ENCODE data around the gene STXBP4.

STXBP4 gene

GRCh38 chr17:55124730-55125360, 156.3 kb downstream of the STXBP4 start:
- H3K36me3 ChIP-seq (replicated peaks; ENCODE audit: insufficient read depth, low read length), result no peaks in the 10 kb centered on the region
- no peak overlapping the region for H3K4me3 ChIP-seq (ENCODE audit: low read length)
- TF ChIP-seq EZH2phosphoT487 (IDR thresholded peaks at IDR 0.05; ENCODE audit: low read length), result no peak
- TF ChIP-seq CTCF (IDR thresholded peaks at IDR 0.05; ENCODE audit: low read length), result no peak
- no peak for TF ChIP-seq EZH2 (optimal IDR thresholded peaks at IDR 0.05; ENCODE audit: low read depth, low read length)
- no peak overlapping the region for H3K27ac ChIP-seq (ENCODE audit: low read length)
- no peak overlapping the region for H3K9ac ChIP-seq (ENCODE audit: low read length)
- no peaks in the 10 kb centered on the region for H3K9me2 ChIP-seq (replicated peaks; ENCODE audit: insufficient read depth, low read length)
- H3F3A ChIP-seq (ENCODE audit: insufficient read depth, low read length), result no peaks in the 10 kb centered on the region
- no peaks in the 10 kb centered on the region for H3K4me1 ChIP-seq (ENCODE audit: low read length)
- no peaks in the 10 kb centered on the region for H4K20me1 ChIP-seq (ENCODE audit: insufficient read depth, low read length)
- H3K27me3 ChIP-seq (replicated peaks; ENCODE audit: insufficient read depth, low read length), result no peaks in the 10 kb centered on the region
- DNase-seq, result no peak
- H3K79me2 ChIP-seq (ENCODE audit: low read length), result no peaks in the 10 kb centered on the region
- no peaks in the 10 kb centered on the region for H3K9me3 ChIP-seq (replicated peaks; ENCODE audit: insufficient read depth, low read length)
- H2AFZ ChIP-seq (ENCODE audit: low read length), result no peak overlapping the region
- H3K4me2 ChIP-seq (ENCODE audit: low read depth, low read length), result no peak overlapping the region

- H3K4me3 ChIP-seq (ENCODE audit: low read length), result no peak overlapping the region
- no peaks in the 10 kb centered on the region for H3K27me3 ChIP-seq (replicated peaks; ENCODE audit: insufficient read depth, low read length)
- no peaks in the 10 kb centered on the region for H3K79me2 ChIP-seq (ENCODE audit: low read length)
- no peak for DNase-seq
- H3K9me3 ChIP-seq (replicated peaks; ENCODE audit: insufficient read depth, low read length), result no peaks in the 10 kb centered on the region
- no peak for TF ChIP-seq EZH2 (optimal IDR thresholded peaks at IDR 0.05; ENCODE audit: low read depth, low read length)
- no peak for TF ChIP-seq CTCF (IDR thresholded peaks at IDR 0.05; ENCODE audit: low read length)
- TF ChIP-seq EZH2phosphoT487 (IDR thresholded peaks at IDR 0.05; ENCODE audit: low read length), result no peak
- no peak overlapping the region for H2AFZ ChIP-seq (ENCODE audit: low read length)
- H3F3A ChIP-seq (ENCODE audit: insufficient read depth, low read length), result no peaks in the 10 kb centered on the region
- no peaks in the 10 kb centered on the region for H4K20me1 ChIP-seq (ENCODE audit: insufficient read depth, low read length)
- no peak overlapping the region for H3K4me2 ChIP-seq (ENCODE audit: low read depth, low read length)
- no peak overlapping the region for H3K27ac ChIP-seq (ENCODE audit: low read length)
- H3K4me1 ChIP-seq (ENCODE audit: low read length), result no peaks in the 10 kb centered on the region
- no peaks in the 10 kb centered on the region for H3K36me3 ChIP-seq (replicated peaks; ENCODE audit: insufficient read depth, low read length)
- H3K9me2 ChIP-seq (replicated peaks; ENCODE audit: insufficient read depth, low read length), result no peaks in the 10 kb centered on the region
- no peak overlapping the region for H3K9ac ChIP-seq (ENCODE audit: low read length)
Measured at GRCh38 chr17:55133583-55133982, 165.0 kb downstream of the STXBP4 start.

- H3F3A ChIP-seq (ENCODE audit: insufficient read depth, low read length), result no peaks in the 10 kb centered on the region
- no peak overlapping the region for H3K4me2 ChIP-seq (ENCODE audit: low read depth, low read length)
- no peak overlapping the region for H3K27ac ChIP-seq (ENCODE audit: low read length)
- no peaks in the 10 kb centered on the region for H3K79me2 ChIP-seq (ENCODE audit: low read length)
- H3K9me3 ChIP-seq (replicated peaks; ENCODE audit: insufficient read depth, low read length), result no peaks in the 10 kb centered on the region
- no peaks in the 10 kb centered on the region for H3K9me2 ChIP-seq (replicated peaks; ENCODE audit: insufficient read depth, low read length)
- H2AFZ ChIP-seq (ENCODE audit: low read length), result no peak overlapping the region
- no peak overlapping the region for H3K9ac ChIP-seq (ENCODE audit: low read length)
- H3K36me3 ChIP-seq (replicated peaks; ENCODE audit: insufficient read depth, low read length), result no peaks in the 10 kb centered on the region
- no peak overlapping the region for H3K4me3 ChIP-seq (ENCODE audit: low read length)
- TF ChIP-seq CTCF (IDR thresholded peaks at IDR 0.05; ENCODE audit: low read length) (no peak), EZH2 (optimal IDR thresholded peaks at IDR 0.05; ENCODE audit: low read depth, low read length) (no peak), EZH2phosphoT487 (IDR thresholded peaks at IDR 0.05; ENCODE audit: low read length) (no peak)
- DNase-seq, result no peak
- H3K4me1 ChIP-seq (ENCODE audit: low read length), result no peaks in the 10 kb centered on the region
- no peaks in the 10 kb centered on the region for H3K27me3 ChIP-seq (replicated peaks; ENCODE audit: insufficient read depth, low read length)
- no peaks in the 10 kb centered on the region for H4K20me1 ChIP-seq (ENCODE audit: insufficient read depth, low read length)
Measured at GRCh38 chr17:55134486-55135157, 166.1 kb downstream of the STXBP4 start.

Data from MM.1S (cell line).